ENCODE measurements around the gene FMN2.

GRCh38 chr1:240407407-240407806, 315.7 kb downstream of the FMN2 start:
- TF ChIP-seq CTCF (conservative IDR thresholded peaks at IDR 0.05 in 1 of 2, IDR thresholded peaks at IDR 0.05 in 1 of 2; ENCODE audit: extremely low read depth in 1 of 2, insufficient read depth in 1 of 2, low read depth in 1 of 2, low read length in 2 of 2) (no peak), EZH2 (IDR thresholded peaks at IDR 0.05; ENCODE audit: borderline replicate concordance, low read length) (no peak)
